Spleen (tissue), 7 donors: ENCODE results near the gene GCLM.

Experiments used
- POLR2A ChIP-seq, 3 donors: fragments of 450-650 bp; IDR thresholded peaks; one replicate each; pipeline ENCODE4 v1.5.1; 2017; ENCODE audit warnings: antibody characterized with exemption in 3 of 3, mild to moderate bottlenecking in 1 of 3
- POLR2AphosphoS5 ChIP-seq, 3 donors: sonication (generic); formaldehyde crosslinking; IDR thresholded peaks; one replicate each; pipeline ENCODE4 v1.5.1; 2017; ENCODE audit warnings: antibody characterized with exemption in 3 of 3
- TF ChIP-seq, protein P1 (sequence below), 11 experiments: fragments of 200-600 bp in 7 of 11; fragments of 450-650 bp in 4 of 11; sonication (generic) in 4 of 11; IDR thresholded peaks in 8 of 11; conservative IDR thresholded peaks in 3 of 11; 1 replicate in 7 of 11; 2 replicates in 4 of 11; pipeline versions ENCODE4 v1.4.0 to v1.8.0; 2016 to 2021; ENCODE audit warnings: antibody characterized with exemption in 11 of 11, inconsistent platforms in 4 of 11, mild to moderate bottlenecking in 1 of 11
- donor health status: DM: no; HTN: no; CAD: no; lungs with moderate emphysema.
- donor health status: DM: no; HTN: no; CAD: no.
- donor health status: DM: no; HTN: no; CAD: no.

DNA sequence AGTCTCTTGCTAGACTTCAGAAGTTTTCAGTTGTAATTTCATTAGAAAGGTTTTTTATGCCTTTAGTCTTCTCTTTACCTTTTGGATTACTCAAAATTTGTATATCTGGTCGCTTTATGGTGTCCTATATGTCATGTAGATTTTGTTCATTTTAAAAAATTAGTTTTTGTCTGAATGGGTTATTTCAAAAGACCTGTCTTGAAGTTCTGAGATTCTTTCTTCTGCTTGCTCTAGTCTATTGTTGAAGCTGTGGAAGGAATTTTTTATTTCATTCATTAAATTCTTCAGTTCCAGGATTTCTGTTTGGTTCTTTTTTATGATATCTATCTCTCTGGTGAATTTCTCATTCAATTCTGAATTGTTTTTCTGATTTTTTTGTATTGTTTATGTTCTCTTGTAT lies 46.5 kb upstream of the GCLM start:
- TF ChIP-seq, protein P1, sequence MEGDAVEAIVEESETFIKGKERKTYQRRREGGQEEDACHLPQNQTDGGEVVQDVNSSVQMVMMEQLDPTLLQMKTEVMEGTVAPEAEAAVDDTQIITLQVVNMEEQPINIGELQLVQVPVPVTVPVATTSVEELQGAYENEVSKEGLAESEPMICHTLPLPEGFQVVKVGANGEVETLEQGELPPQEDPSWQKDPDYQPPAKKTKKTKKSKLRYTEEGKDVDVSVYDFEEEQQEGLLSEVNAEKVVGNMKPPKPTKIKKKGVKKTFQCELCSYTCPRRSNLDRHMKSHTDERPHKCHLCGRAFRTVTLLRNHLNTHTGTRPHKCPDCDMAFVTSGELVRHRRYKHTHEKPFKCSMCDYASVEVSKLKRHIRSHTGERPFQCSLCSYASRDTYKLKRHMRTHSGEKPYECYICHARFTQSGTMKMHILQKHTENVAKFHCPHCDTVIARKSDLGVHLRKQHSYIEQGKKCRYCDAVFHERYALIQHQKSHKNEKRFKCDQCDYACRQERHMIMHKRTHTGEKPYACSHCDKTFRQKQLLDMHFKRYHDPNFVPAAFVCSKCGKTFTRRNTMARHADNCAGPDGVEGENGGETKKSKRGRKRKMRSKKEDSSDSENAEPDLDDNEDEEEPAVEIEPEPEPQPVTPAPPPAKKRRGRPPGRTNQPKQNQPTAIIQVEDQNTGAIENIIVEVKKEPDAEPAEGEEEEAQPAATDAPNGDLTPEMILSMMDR (IDR thresholded peaks at IDR 0.05 in 8 of 11, conservative IDR thresholded peaks at IDR 0.05 in 3 of 11), result no peak
- TF ChIP-seq POLR2A (IDR thresholded peaks at IDR 0.05), result no peak
- no peak for TF ChIP-seq POLR2AphosphoS5 (IDR thresholded peaks at IDR 0.05)
